HCT116 (cell line): ENCODE measurements around the gene NTHL1. TPM values are rescaled to one million over a fixed set of nuclear protein-coding genes. Genes with fewer than 3 reads are reported as not detected.

ENCODE experiments used
- ATAC-seq: fragments of 200-7000 bp; cut with Tn5 transposase; 2 replicates; pipeline ENCODE4 v1.9.1; 2020; ENCODE audit warnings: mild to moderate bottlenecking, moderate library complexity
- BruUV-seq: library from RNA; stranded (reverse); fragments of 400-500 nt; replicated peaks from 2 replicates; lab custom pipeline; 2021; lab: Mats Ljungman, UMichigan
- CTCF ChIA-PET: fragments of 300-600 bp; sonication (Branson Sonifier 250); formaldehyde crosslinking; loops from one replicate; lab custom pipeline; 2021; ENCODE audit warnings: antibody characterized with exemption; lab: Charles Lee
- POLR2A ChIA-PET: fragments of 300-600, 350-600 bp; sonication (Branson Sonifier 250); formaldehyde crosslinking; loops from one replicate; lab custom pipeline; 2021; ENCODE audit warnings: antibody characterized with exemption; lab: Charles Lee
- RAD21 ChIA-PET, 2 experiments: fragments of 300-600 bp; sonication (Branson Sonifier 250); formaldehyde crosslinking; loops; one replicate each; lab custom pipeline; 2023; ENCODE audit warnings: low total read pairs in 2 of 2; ENCODE audit not compliant: uncharacterized antibody in 2 of 2, unreplicated experiment in 2 of 2, low non-redundant PET in 1 of 2; lab: Charles Lee
- DNase-seq: peaks from one replicate; pipeline ENCODE4 v3.0.0-alpha.2; 2010; ENCODE audit warnings: low read depth, low spot score
- H2AFZ ChIP-seq: fragments of 200-600 bp; shearing (Covaris generic), sonication (generic); 2 replicates; pipeline ENCODE4 v1.6.1; 2017; ENCODE audit warnings: low read depth, mixed run types, mixed read lengths, antibody characterized with exemption, low read length; ENCODE audit not compliant: poor library complexity, severe bottlenecking
- H3K27ac ChIP-seq: 2 replicates; pipeline ENCODE4 v1.5.1; 2012; ENCODE audit warnings: low read depth, low read length
- H3K27me3 ChIP-seq: fragments of 200-600 bp; sonication (generic); 2 replicates; pipeline ENCODE4 v1.6.1; 2016; ENCODE audit warnings: mixed run types, low read length, mixed read lengths; ENCODE audit not compliant: insufficient read depth
- H3K36me3 ChIP-seq, 2 experiments: fragments of 200-500 bp in 1 of 2; fragments of 200-600 bp in 1 of 2; sonication (Bioruptor generic) in 1 of 2; sonication (generic) in 1 of 2; 2 replicates each; pipeline versions ENCODE4 v1.5.1 to v1.6.1; 2014 to 2016; ENCODE audit warnings: low read length in 2 of 2, inconsistent platforms in 1 of 2, mixed read lengths in 1 of 2, mixed run types in 1 of 2; ENCODE audit not compliant: insufficient read depth in 2 of 2, control insufficient read depth in 1 of 2
- H3K4me1 ChIP-seq, 2 experiments: fragments of 200-600 bp in 1 of 2; sonication (generic) in 1 of 2; 2 replicates each; pipeline versions ENCODE4 v1.5.1 to v1.6.1; 2012 to 2017; ENCODE audit warnings: low read length in 2 of 2, inconsistent platforms in 1 of 2, mild to moderate bottlenecking in 1 of 2, mixed read lengths in 1 of 2, mixed run types in 1 of 2, moderate library complexity in 1 of 2; ENCODE audit not compliant: insufficient read depth in 2 of 2, control insufficient read depth in 1 of 2
- H3K4me2 ChIP-seq: fragments of 200-600 bp; sonication (generic); 2 replicates; pipeline ENCODE4 v1.6.1; 2017; ENCODE audit warnings: mixed run types, low read length, mixed read lengths
- H3K4me3 ChIP-seq, 2 experiments: fragments of 200-600 bp in 1 of 2; sonication (generic) in 1 of 2; replicated peaks in 1 of 2; 2 replicates each; pipeline ENCODE4 v1.5.1; 2011 to 2016; ENCODE audit warnings: low read length in 2 of 2, control low read depth in 1 of 2, low read depth in 1 of 2, mild to moderate bottlenecking in 1 of 2, mixed read lengths in 1 of 2, mixed run types in 1 of 2
- H3K79me2 ChIP-seq: fragments of 200-600 bp; sonication (generic); 2 replicates; pipeline ENCODE4 v1.6.1; 2017; ENCODE audit warnings: mild to moderate bottlenecking, mixed run types, low read length, moderate library complexity, mixed read lengths; ENCODE audit not compliant: insufficient read depth
- H3K9ac ChIP-seq: fragments of 200-600 bp; sonication (generic); 2 replicates; pipeline ENCODE4 v1.6.1; 2016; ENCODE audit warnings: low read length, mixed read lengths
- H3K9me2 ChIP-seq: fragments of 200-600 bp; sonication (generic), shearing (Covaris generic); 2 replicates; pipeline ENCODE4 v1.6.1; 2017; ENCODE audit warnings: mixed run types, mild to moderate bottlenecking, moderate library complexity; ENCODE audit not compliant: insufficient read depth
- H3K9me3 ChIP-seq, 2 experiments: fragments of 200-500 bp in 1 of 2; fragments of 200-600 bp in 1 of 2; sonication (Bioruptor generic) in 1 of 2; sonication (generic) in 1 of 2; 2 replicates each; pipeline ENCODE4 v1.6.1; 2014 to 2017; ENCODE audit warnings: low read length in 2 of 2, mixed read lengths in 2 of 2, inconsistent platforms in 1 of 2, low read depth in 1 of 2, mild to moderate bottlenecking in 1 of 2, mixed run types in 1 of 2, moderate library complexity in 1 of 2; ENCODE audit not compliant: control insufficient read depth in 1 of 2, insufficient read depth in 1 of 2
- H4K20me1 ChIP-seq: fragments of 200-600 bp; sonication (generic), shearing (Covaris generic); 2 replicates; pipeline ENCODE4 v1.6.1; 2017; ENCODE audit warnings: mixed run types, mild to moderate bottlenecking, moderate library complexity; ENCODE audit not compliant: insufficient read depth
- ELF1 ChIP-seq: IDR thresholded peaks from 2 replicates; pipeline ENCODE4 v1.6.1; 2012; ENCODE audit warnings: low read depth, borderline replicate concordance
- EZH2phosphoT487 ChIP-seq: fragments of 200-600 bp; IDR thresholded peaks from 2 replicates; pipeline ENCODE4 v1.6.1; 2018; ENCODE audit warnings: antibody characterized with exemption, borderline replicate concordance
- POLR2A ChIP-seq: IDR thresholded peaks from 2 replicates; pipeline ENCODE4 v1.7.0; 2011; ENCODE audit warnings: borderline replicate concordance; ENCODE audit not compliant: insufficient read depth, insufficient read length; ENCODE audit errors: extremely low read depth
- POLR2AphosphoS5 ChIP-seq: IDR thresholded peaks from 2 replicates; pipeline ENCODE4 v1.6.1; 2011; ENCODE audit warnings: mild to moderate bottlenecking, low read depth, low read length, moderate library complexity
- SRF ChIP-seq: IDR thresholded peaks from 2 replicates; pipeline ENCODE4 v1.6.1; 2012; ENCODE audit warnings: low read depth
- intact Hi-C: fragments of 100-400 bp; cut with micrococcal nuclease; formaldehyde crosslinking; loops from 2 replicates; pipeline ENCODE4 v1.10.0; 2022
- total RNA-seq: library from RNA; stranded (reverse); gene quantifications from one replicate; pipeline ENCODE4 v1.2.1, GENCODE V29; 2021; ENCODE audit not compliant: unreplicated experiment

The NTHL1 gene
- total RNA-seq, 1 experiment from 2014 or later: 40.1 TPM

- intact Hi-C loops: no loop called here
- ChIA-PET CTCF (no interaction called here), POLR2A (no interaction called here), RAD21 (no interaction called here)
- H2AFZ ChIP-seq: no peak overlapping the region
- H3K4me3 ChIP-seq: no peak overlapping the region
- no peaks in the 10 kb centered on the region for H3K27me3 ChIP-seq
- H3K36me3 ChIP-seq: no peaks in the 10 kb centered on the region
- H4K20me1 ChIP-seq: no peaks in the 10 kb centered on the region
- no peaks in the 10 kb centered on the region for H3K9me3 ChIP-seq
- TF ChIP-seq EZH2phosphoT487 (no peak), POLR2A (no peak), POLR2AphosphoS5 (no peak)
- H3K79me2 ChIP-seq: no peaks in the 10 kb centered on the region
- ATAC-seq (no peak), DNase-seq (no peak)
- H3K4me1 ChIP-seq: no peaks in the 10 kb centered on the region
- no peak overlapping the region for H3K9ac ChIP-seq
- BruUV-seq: no TSS peak
- H3K9me2 ChIP-seq: no peaks in the 10 kb centered on the region
- H3K27ac ChIP-seq: no peak overlapping the region
- no peak overlapping the region for H3K4me2 ChIP-seq
Measured at GRCh38 chr16:2078691-2079090, 31.1 kb upstream of the NTHL1 start.

GRCh38 chr16:2078096-2078495 is 30.5 kb upstream of the NTHL1 start:
- POLR2A ChIA-PET: no interaction called here

More at GRCh38 chr16:2078096-2078495, 30.5 kb upstream of the NTHL1 start:
- no peak overlapping the region for H2AFZ ChIP-seq
- RAD21 ChIA-PET: no interaction called here
- DNase-seq (no peak), ATAC-seq (no peak)
- no peaks in the 10 kb centered on the region for H3K27me3 ChIP-seq
- no peaks in the 10 kb centered on the region for H3K79me2 ChIP-seq
- CTCF ChIA-PET: no interaction called here
- H3K4me1 ChIP-seq: no peaks in the 10 kb centered on the region
- H3K9ac ChIP-seq: no peak overlapping the region
- intact Hi-C loops: no loop called here
- H3K9me2 ChIP-seq: no peaks in the 10 kb centered on the region
- BruUV-seq: no TSS peak
- H4K20me1 ChIP-seq: no peaks in the 10 kb centered on the region
- H3K4me3 ChIP-seq: no peak overlapping the region
- H3K9me3 ChIP-seq: no peaks in the 10 kb centered on the region
- no peak for TF ChIP-seq ELF1
- no peak for TF ChIP-seq POLR2AphosphoS5
- no peak for TF ChIP-seq EZH2phosphoT487
- no peak for TF ChIP-seq SRF
- H3K4me2 ChIP-seq: no peak overlapping the region
- H3K27ac ChIP-seq: no peak overlapping the region
- no peaks in the 10 kb centered on the region for H3K36me3 ChIP-seq
